K562 (cell line): ENCODE measurements around the gene HSD17B1. TPM values are rescaled to one million over a fixed set of nuclear protein-coding genes. Genes with fewer than 3 reads are reported as not detected.
A peak's percentile ranks its signal among the peaks of the same experiment; 100 is the strongest.

Source experiments
- C11orf30 ChIP-seq: fragments of 450-650 bp; IDR thresholded peaks from 2 replicates; pipeline ENCODE4 v1.6.1; 2016; ENCODE audit warnings: low read depth, mild to moderate bottlenecking
- JUND ChIP-seq, 2 experiments: IDR thresholded peaks; 2 replicates in 1 of 2; 3 replicates in 1 of 2; pipeline ENCODE4 v1.6.1; 2011; ENCODE audit warnings: borderline replicate concordance in 2 of 2, low read depth in 2 of 2, low read length in 2 of 2, improper control_type of control experiment in 1 of 2, missing biosample characterization in 1 of 2, missing genetic modification characterization in 1 of 2, missing genetic modification reagents in 1 of 2
- KDM5B ChIP-seq: fragments of 200-600 bp; sonication (generic); IDR thresholded peaks from 2 replicates; pipeline ENCODE4 v1.6.1; 2012; ENCODE audit warnings: low read depth, mild to moderate bottlenecking, moderate library complexity, low read length, control low read depth, inconsistent platforms; ENCODE audit not compliant: insufficient replicate concordance
- LCOR ChIP-seq: sonication (generic); formaldehyde crosslinking; IDR thresholded peaks from 2 replicates; pipeline ENCODE4 v1.8.0; 2022; ENCODE audit warnings: mild to moderate bottlenecking, missing genetic modification reagents
- NEUROD1 ChIP-seq: fragments of 150-350 bp; IDR thresholded peaks from 2 replicates; pipeline ENCODE4 v1.6.1; 2014; ENCODE audit warnings: borderline replicate concordance, low read length, low read depth; ENCODE audit not compliant: partially characterized antibody
- NFE2L1 ChIP-seq: fragments of 450-650 bp; IDR thresholded peaks from 2 replicates; pipeline ENCODE4 v1.6.1; 2016; ENCODE audit warnings: missing genetic modification characterization, low read depth, mild to moderate bottlenecking, missing compliant biosample characterization, moderate library complexity, borderline replicate concordance
- PPARD ChIP-seq: fragments of 250-450 bp; sonication (Bioruptor Pico); IDR thresholded peaks from 2 replicates; pipeline ENCODE4 v1.8.0; 2022; ENCODE audit warnings: inconsistent platforms, mild to moderate bottlenecking, moderate library complexity
- PRMT5 ChIP-seq: sonication (generic); formaldehyde crosslinking; IDR thresholded peaks from 2 replicates; pipeline ENCODE4 v1.5.0; 2020; ENCODE audit warnings: missing genetic modification reagents
- RNF2 ChIP-seq: sonication (generic); IDR thresholded peaks from 2 replicates; pipeline ENCODE4 v1.6.1; 2016
- SAFB2 ChIP-seq: fragments of 200-400 bp; formaldehyde crosslinking; IDR thresholded peaks from 2 replicates; pipeline ENCODE4 v1.6.1; 2018; ENCODE audit warnings: borderline replicate concordance, low read length, low read depth, moderate library complexity; ENCODE audit not compliant: severe bottlenecking
- SMARCA5 ChIP-seq: fragments of 450-650 bp; IDR thresholded peaks from 2 replicates; pipeline ENCODE4 v1.6.1; 2016
- SNIP1 ChIP-seq: fragments of 450-650 bp; IDR thresholded peaks from 2 replicates; pipeline ENCODE4 v1.7.1; 2017; ENCODE audit warnings: low read depth, mild to moderate bottlenecking
- SRSF7 ChIP-seq: fragments of 200-400 bp; formaldehyde crosslinking; optimal IDR thresholded peaks from 2 replicates; pipeline ENCODE3; 2017; ENCODE audit warnings: mild to moderate bottlenecking, low read depth, low read length
- TEAD4 ChIP-seq, 2 experiments: sonication (generic) in 1 of 2; formaldehyde crosslinking in 1 of 2; IDR thresholded peaks; 2 replicates each; pipeline versions ENCODE4 v1.6.1 to v1.8.0; 2012 to 2022; ENCODE audit warnings: borderline replicate concordance in 1 of 2, inconsistent platforms in 1 of 2, low read length in 1 of 2, mild to moderate bottlenecking in 1 of 2, missing genetic modification reagents in 1 of 2
- TRIM28 ChIP-seq: fragments of 450-650 bp; IDR thresholded peaks from 2 replicates; pipeline ENCODE4 v1.6.1; 2017
- ZNF124 ChIP-seq: sonication (generic); formaldehyde crosslinking; IDR thresholded peaks from 2 replicates; pipeline ENCODE4 v1.8.1; 2022; ENCODE audit warnings: missing genetic modification reagents
- ZNF79 ChIP-seq: fragments of 250-450 bp; sonication (Bioruptor Pico); IDR thresholded peaks from 2 replicates; pipeline ENCODE4 v1.4.0; 2020; ENCODE audit warnings: low read depth, mild to moderate bottlenecking, moderate library complexity
- polyA plus RNA-seq, 8 experiments: library from polyadenylated mRNA; depleted of rRNA in 4 of 8; stranded (reverse) in 5 of 8; unstranded in 3 of 8; fragments of >200 nt; fragmentation: Nextera tagmentation in 2 of 8; fragmentation: Illumina TruSeq in 1 of 8; extraction: Ambion mirVana in 2 of 8; extraction: Trizol in 1 of 8; gene quantifications; 2 replicates each; pipeline versions ENCODE4 v1.2.1 to v1.2.3, GENCODE V29; 2011 to 2014; ENCODE audit warnings: inconsistent platforms in 1 of 8, missing spikeins in 1 of 8
- total RNA-seq, 7 experiments: library from RNA; depleted of rRNA in 6 of 7; stranded (reverse); fragments of >200 nt in 6 of 7; fragmentation: Illumina TruSeq in 2 of 7; extraction: Trizol in 2 of 7; gene quantifications; 2 replicates each; pipeline versions ENCODE4 v1.2.1 to v1.2.3, GENCODE V29; 2011 to 2021; ENCODE audit warnings: low replicate concordance in 1 of 7
- TF ChIP-seq, protein P1 (sequence below): sonication (generic); formaldehyde crosslinking; IDR thresholded peaks from 2 replicates; pipeline ENCODE4 v1.9.0; 2022; ENCODE audit warnings: mild to moderate bottlenecking, missing genetic modification reagents
- TF ChIP-seq, protein P2 (sequence below): sonication (generic); formaldehyde crosslinking; IDR thresholded peaks from 2 replicates; pipeline ENCODE4 v1.8.1; 2023; ENCODE audit warnings: missing genetic modification reagents, mild to moderate bottlenecking, borderline replicate concordance
- TF ChIP-seq, protein P3 (sequence below): fragments of 200-800 bp; sonication (Bioruptor generic); IDR thresholded peaks from 2 replicates; pipeline ENCODE4 v1.6.1; 2017; ENCODE audit warnings: missing genetic modification characterization, missing compliant biosample characterization

The HSD17B1 gene
- total and polyA plus RNA-seq, 9 of the 15 experiments (the other 6 are each of a cell fraction or from before 2014, with no cell fraction given), result 0.55 to 21.1 (median 3.6) TPM

DNA sequence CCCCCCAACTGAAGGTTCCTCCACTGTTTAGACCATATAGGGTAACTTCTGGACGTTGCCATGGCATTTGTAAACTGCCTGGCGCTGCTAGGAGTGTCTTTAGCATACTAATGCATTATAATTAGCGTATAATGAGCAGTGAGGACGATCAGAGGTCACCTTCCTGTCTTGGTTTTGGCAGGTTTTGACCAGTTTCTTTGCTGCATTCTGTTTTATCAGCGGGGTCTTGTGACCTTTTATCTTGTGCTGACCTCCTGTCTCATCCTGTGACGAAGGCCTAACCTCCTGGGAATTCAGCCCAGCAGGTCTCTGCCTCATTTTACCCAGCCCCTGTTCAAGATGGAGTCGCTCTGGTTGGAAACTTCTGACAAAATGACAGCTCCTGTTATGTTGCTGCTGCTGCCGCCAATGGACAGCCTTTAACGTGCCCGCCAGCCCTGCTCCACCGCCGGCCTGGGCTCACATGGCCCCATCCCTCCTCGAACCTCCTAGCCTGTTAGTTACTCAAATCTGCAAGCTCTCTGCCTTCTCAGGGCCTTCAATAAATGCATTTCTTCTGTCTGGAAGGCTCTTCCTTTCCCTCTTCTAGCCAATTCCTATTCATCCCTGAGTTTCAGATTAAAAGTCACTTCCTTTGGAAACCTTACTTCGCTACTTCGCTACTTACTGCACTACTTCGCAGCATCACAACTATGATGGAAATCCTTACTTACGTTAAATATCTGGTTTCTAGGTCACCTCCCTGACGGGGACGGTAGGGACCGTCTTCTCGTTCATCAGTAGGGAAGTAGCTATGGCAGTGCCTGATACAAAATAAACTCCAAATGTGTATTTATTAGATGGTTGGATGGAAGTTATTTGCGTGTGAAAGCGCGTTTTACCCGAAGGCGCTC is 17.3 kb upstream of the HSD17B1 start (continued):
- no peak for TF ChIP-seq TEAD4 (IDR thresholded peaks at IDR 0.05; ENCODE audit: low read length)
- no peak for TF ChIP-seq TEAD4 (CRISPR knock-in tag; IDR thresholded peaks at IDR 0.05; ENCODE audit: borderline replicate concordance)
- no peak for TF ChIP-seq TRIM28
- no peak for TF ChIP-seq NEUROD1
- TF ChIP-seq PPARD (CRISPR knock-in tag), result 0 out of 2 replicates have a peak, but pooled peaks have one; percentile 47
- no peak for TF ChIP-seq SMARCA5
- TF ChIP-seq C11orf30, result no peak
- no peak for TF ChIP-seq SAFB2
- TF ChIP-seq ZNF124 (CRISPR knock-in tag), result no peak
- TF ChIP-seq PRMT5, result no peak
- TF ChIP-seq, protein P1, sequence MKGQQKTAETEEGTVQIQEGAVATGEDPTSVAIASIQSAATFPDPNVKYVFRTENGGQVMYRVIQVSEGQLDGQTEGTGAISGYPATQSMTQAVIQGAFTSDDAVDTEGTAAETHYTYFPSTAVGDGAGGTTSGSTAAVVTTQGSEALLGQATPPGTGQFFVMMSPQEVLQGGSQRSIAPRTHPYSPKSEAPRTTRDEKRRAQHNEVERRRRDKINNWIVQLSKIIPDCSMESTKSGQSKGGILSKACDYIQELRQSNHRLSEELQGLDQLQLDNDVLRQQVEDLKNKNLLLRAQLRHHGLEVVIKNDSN (CRISPR knock-in tag), result no peak
- no peak for TF ChIP-seq JUND (IDR thresholded peaks at IDR 0.05; ENCODE audit: borderline replicate concordance, low read depth, low read length)
- no peak; the same call in 2 of the 3 replicates for TF ChIP-seq JUND (tag; IDR thresholded peaks at IDR 0.05; ENCODE audit: borderline replicate concordance, low read depth, low read length)
- no peak for TF ChIP-seq RNF2
- TF ChIP-seq SRSF7, result no peak
- no peak for TF ChIP-seq SNIP1
- peak; percentile 50; the same call in 1 of the 2 replicates for TF ChIP-seq NFE2L1 (tag)
- peak; percentile 93 for TF ChIP-seq ZNF79 (CRISPR knock-in tag)
- TF ChIP-seq, protein P2, sequence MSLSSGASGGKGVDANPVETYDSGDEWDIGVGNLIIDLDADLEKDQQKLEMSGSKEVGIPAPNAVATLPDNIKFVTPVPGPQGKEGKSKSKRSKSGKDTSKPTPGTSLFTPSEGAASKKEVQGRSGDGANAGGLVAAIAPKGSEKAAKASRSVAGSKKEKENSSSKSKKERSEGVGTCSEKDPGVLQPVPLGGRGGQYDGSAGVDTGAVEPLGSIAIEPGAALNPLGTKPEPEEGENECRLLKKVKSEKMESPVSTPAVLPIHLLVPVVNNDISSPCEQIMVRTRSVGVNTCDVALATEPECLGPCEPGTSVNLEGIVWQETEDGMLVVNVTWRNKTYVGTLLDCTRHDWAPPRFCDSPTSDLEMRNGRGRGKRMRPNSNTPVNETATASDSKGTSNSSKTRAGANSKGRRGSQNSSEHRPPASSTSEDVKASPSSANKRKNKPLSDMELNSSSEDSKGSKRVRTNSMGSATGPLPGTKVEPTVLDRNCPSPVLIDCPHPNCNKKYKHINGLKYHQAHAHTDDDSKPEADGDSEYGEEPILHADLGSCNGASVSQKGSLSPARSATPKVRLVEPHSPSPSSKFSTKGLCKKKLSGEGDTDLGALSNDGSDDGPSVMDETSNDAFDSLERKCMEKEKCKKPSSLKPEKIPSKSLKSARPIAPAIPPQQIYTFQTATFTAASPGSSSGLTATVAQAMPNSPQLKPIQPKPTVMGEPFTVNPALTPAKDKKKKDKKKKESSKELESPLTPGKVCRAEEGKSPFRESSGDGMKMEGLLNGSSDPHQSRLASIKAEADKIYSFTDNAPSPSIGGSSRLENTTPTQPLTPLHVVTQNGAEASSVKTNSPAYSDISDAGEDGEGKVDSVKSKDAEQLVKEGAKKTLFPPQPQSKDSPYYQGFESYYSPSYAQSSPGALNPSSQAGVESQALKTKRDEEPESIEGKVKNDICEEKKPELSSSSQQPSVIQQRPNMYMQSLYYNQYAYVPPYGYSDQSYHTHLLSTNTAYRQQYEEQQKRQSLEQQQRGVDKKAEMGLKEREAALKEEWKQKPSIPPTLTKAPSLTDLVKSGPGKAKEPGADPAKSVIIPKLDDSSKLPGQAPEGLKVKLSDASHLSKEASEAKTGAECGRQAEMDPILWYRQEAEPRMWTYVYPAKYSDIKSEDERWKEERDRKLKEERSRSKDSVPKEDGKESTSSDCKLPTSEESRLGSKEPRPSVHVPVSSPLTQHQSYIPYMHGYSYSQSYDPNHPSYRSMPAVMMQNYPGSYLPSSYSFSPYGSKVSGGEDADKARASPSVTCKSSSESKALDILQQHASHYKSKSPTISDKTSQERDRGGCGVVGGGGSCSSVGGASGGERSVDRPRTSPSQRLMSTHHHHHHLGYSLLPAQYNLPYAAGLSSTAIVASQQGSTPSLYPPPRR, result no peak
- TF ChIP-seq, protein P3, sequence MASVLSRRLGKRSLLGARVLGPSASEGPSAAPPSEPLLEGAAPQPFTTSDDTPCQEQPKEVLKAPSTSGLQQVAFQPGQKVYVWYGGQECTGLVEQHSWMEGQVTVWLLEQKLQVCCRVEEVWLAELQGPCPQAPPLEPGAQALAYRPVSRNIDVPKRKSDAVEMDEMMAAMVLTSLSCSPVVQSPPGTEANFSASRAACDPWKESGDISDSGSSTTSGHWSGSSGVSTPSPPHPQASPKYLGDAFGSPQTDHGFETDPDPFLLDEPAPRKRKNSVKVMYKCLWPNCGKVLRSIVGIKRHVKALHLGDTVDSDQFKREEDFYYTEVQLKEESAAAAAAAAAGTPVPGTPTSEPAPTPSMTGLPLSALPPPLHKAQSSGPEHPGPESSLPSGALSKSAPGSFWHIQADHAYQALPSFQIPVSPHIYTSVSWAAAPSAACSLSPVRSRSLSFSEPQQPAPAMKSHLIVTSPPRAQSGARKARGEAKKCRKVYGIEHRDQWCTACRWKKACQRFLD (CRISPR knock-in tag), result peak; percentile 99
- TF ChIP-seq KDM5B, result peak; percentile 11
- 0 out of 2 replicates have a peak, but pooled peaks have one; percentile 24 for TF ChIP-seq LCOR (CRISPR knock-in tag)
